Right renal cortex interstitium (tissue), 3 donors: ENCODE data around the gene RHOC. TPM values are rescaled to one million over a fixed set of nuclear protein-coding genes. Genes with fewer than 3 reads are reported as not detected.
A peak's percentile ranks its signal among the peaks of the same experiment; 100 is the strongest.
"Not testable (repeated sequence)": the region's sequence is repeated elsewhere in the genome, so short reads cannot be mapped to it uniquely, and the experiment has no call there.

Experiments used
- DNase-seq, 3 donors: peaks; one replicate each; pipeline ENCODE4 v3.0.0-alpha.2; 2013; ENCODE audit warnings: low read depth in 3 of 3, low spot score in 2 of 3
- polyA plus RNA-seq, 3 donors: library from polyadenylated mRNA; unstranded; fragments of 120-200 nt; gene quantifications; one replicate each; pipeline ENCODE4 v1.2.1, GENCODE V29; 2013; ENCODE audit not compliant: insufficient read length in 3 of 3

The RHOC gene
- 100 to 1,000 TPM; 206 to 239 (median 228) TPM for polyA plus RNA-seq

- DNase-seq, result no peak
These were observed at the start of gene RHOC for GRCh38 chr1:112706505-112707220. RHOC (minus strand) TSS chr1:112707127; CDS start chr1:112703799, 3,328 bp downstream.

- no peak for DNase-seq
These were observed 47.2 kb upstream of the RHOC start for GRCh38 chr1:112754116-112754628.

GRCh38 chr1:112748396-112748795 lies 41.5 kb upstream of the RHOC start:
- DNase-seq, result no peak

- peak in 1 of 3 donors; percentile 36 for DNase-seq
These were observed 37.2 kb upstream of the RHOC start for GRCh38 chr1:112744009-112744578.

- no peak for DNase-seq
These were observed 36.5 kb upstream of the RHOC start for GRCh38 chr1:112743174-112744008.

DNA sequence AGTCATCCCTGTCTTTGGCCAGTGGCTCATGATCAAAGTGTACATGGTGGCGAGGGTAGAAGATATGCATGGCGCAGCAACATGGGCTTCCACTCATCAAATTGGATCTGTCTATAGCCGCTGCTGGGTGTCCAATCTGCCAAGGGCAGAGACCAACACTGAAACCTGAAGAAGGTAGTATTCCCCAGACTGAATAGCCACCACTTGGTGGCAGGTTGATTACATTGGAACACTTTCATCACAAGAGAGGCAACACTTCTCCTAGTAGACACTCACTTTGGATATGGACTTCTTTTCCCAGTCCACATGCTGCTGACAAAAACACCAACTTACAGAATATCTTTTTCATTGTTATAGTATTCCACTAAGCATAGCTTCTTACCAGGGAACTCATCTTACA lies 30.6 kb upstream of the RHOC start:
- DNase-seq, result no peak

DNA sequence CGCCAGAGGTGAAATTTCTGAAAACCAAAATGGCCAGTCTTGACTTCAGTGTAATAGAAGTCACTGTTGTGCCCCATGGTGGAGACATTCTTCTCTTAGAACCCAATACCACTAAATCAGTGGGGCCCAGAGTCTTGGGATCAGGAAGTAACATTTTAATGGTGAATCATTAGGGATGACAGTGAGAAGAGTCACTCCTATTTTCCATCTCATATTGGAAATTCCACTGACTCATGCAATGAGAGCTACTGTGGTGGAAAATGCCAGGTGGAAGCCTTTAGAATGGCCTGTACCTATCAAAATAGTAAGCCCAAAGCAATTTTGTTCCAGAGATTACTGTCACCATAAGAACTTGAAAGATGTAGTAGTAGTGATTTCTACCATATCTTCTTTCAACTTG lies 28.8 kb upstream of the RHOC start:
- DNase-seq, result no peak

DNA sequence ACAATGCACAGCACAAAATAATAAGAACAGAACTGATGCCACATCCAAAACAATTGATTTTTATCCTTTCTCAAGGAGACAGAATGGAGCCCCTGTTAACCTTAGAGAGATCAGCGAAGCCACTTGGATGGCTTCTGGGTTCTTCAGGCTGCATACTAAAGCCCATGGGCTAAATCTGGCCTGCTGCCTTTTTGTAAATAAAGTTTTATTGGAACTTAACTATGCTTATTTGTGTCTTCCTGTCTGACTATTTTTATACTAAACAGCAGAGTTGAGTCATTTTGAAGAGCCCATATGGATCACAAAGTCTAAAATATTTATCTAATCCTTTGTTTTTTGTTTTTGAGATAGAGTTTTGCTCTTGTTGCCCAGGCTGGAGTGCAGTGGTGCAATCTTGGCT lies 24.5 kb upstream of the RHOC start:
- no peak for DNase-seq

GRCh38 chr1:112729909-112730308 lies 23.0 kb upstream of the RHOC start:
- DNase-seq, result no peak

- not testable (repeated sequence) for DNase-seq
These were observed 22.1 kb upstream of the RHOC start for GRCh38 chr1:112729011-112729410.

- not testable (repeated sequence) for DNase-seq
These were observed 21.5 kb upstream of the RHOC start for GRCh38 chr1:112728306-112728971.

DNA sequence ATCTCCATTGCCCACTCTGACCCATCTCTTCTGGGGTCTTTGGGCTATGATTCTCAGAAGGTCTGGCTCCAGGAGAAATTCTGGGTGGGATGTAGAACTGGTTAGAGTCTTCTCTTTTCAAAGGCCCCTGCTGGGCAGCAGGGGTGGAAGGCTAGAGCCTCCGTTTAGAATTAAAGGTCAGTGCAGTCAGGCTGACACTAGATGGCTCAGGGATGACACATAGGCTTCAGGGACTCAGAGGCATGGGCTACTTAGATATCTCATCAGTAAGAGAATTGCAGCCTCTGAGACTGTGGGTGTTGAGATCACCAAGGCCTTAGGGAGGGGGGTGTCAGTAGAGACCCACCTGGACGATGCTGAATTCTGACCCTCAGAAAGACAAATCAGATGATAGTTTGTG lies 20.8 kb upstream of the RHOC start:
- no peak for DNase-seq

GRCh38 chr1:112724240-112724639 lies 17.3 kb upstream of the RHOC start:
- DNase-seq, result not testable (repeated sequence)

DNA sequence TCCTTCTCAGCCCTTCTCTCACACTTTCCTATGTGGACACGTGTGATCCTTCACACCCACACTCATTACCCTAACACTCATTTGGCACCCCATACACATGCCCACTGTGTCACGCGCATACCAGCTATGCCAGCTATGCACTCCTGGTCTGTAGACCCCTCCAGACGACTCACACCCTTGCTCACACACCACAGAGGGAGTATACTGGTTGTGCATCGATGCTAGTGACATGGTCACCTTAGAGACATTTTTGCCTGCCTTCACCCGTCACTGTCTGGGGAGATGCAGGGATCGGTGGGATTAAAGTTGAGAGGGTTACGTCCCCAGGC lies 16.5 kb upstream of the RHOC start:
- DNase-seq, result no peak

DNA sequence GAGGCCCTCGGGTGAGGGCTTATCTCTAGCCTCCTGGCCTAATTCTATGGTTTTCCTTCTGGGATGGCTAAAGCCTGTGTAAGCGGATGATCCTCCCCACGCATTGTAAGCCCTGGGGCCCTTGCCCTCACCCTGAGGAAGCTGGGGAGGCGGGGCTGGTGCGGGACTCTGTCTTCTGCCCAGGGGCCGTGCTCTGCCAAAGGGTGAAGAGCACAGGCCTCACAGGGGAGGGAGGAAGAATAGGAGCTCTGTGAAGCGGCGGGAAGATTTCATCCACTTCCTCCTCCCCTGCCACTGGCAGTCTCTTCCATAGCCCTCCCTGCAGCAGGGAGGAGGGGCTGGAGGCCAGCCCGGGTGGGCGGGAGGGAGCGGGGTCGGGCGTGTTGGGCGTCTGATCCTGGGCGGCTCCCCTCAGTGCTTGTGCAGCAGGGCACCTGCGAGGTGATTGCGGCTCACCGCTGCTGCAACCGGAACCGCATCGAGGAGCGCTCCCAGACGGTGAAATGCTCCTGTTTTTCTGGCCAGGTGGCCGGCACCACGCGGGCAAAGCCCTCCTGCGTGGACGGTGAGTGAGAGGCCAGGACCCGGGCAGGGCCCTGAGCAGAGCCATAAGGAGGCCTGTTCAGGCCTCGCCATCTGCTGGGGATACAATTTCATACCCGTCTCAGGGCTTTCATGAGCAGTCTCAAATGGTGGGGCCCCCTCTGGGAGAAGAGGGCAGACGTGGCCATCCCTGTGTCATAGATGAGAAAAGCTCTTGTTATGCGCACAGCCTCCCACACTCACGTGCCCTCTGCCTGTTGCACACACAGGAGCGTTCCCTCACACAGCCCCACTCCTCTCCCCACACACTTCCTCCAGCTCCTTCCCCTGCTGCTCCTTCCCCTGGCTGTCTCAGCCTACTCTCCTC lies 15.9 kb upstream of the RHOC start:
- DNase-seq, result no peak

DNA sequence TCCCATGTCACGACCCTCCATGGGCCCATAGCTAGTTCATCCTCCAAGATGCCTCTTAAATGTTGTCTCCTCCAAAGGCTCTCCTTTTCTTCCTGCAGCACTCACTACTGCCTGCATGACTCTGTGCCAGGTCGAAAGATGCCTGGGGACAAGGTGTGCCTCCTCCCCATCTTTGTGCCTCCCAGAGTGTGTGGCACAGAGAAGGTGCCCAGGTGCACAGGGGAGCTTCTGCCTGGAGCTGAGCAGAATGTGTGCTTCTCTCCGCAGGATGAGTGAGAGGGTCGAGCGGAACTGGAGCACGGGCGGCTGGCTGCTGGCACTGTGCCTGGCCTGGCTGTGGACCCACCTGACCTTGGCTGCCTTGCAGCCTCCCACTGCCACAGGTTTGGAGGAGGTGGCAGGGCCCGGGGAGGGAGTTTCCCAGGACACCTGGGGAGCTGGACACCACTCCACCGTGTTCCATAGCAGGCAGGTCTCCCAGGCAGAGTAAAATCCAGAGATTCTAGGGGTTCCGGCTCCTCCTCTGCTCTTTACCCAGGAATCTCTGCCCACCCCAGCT lies 15.1 kb upstream of the RHOC start:
- DNase-seq, result no peak

DNA sequence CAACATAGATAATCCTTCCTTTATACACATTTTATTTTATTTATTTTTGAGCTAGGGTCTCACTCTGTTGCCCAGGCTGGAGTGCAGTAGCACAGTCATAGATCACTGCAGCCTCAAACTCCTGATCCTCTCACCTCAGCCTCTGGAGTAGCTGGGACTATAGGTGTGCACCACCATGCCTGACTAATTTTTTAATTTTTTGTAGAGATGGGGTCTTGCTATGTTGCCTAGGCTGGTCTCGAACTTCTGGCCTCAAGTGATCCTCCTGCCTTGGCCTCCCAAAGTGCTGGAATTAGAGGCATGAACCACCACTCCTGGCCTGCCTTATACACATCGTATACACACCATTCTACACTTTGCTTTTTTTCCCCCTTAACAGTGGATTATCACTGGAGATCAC lies 14.4 kb upstream of the RHOC start:
- DNase-seq, result not testable (repeated sequence)

DNA sequence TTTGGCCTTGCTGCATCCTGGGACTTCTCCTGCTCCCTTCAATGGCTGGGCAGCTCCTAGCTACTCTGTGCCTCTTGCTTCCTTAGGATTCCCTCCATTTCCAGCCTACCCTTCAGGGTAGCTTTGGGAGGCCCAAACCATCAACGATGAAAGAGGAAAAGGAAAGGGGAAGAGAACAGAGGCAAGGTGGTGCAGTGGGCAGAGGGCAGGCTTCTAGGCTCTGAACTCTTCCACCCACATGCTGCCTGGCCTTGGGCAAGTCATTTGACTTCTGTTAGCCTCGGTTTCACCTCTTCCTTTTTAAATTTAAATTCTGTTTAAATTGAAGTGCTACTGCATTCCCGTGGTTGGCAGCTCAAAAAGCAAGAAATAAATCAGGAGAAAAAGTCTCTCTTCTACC lies 13.9 kb upstream of the RHOC start:
- DNase-seq, result no peak

DNA sequence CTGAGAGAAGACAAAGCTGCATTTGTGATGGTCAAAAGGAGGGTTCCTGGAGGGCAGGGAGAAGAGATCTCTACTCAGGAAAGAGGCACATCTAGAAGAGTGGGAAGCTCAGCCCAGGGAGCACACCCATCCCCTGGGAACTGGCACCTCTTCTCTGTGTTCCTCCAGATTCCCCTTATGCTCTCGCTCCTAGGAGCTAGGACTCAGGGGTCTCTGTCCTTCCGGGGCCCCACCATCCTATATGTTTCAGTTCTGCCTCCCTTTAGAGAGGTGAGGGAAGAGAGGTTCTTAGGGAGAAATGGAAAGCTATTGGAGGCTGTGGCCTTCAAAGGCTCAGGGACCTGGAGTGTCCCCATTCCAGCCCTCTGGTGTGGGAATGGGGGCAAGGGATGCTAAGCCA lies 12.8 kb upstream of the RHOC start:
- DNase-seq, result no peak
